Kidney capillary endothelial cell (primary cell): ENCODE results near the gene MAN2B2.

Experiments used
- DNase-seq: peaks from one replicate; pipeline ENCODE4 v3.0.0-alpha.2; 2018; ENCODE audit warnings: low spot score

The MAN2B2 gene

GRCh38 chr4:6546681-6547447 is 28.1 kb upstream of the MAN2B2 start:
- DNase-seq: peak; percentile 55

- DNase-seq: peak; percentile 18
These were observed 26.6 kb upstream of the MAN2B2 start for GRCh38 chr4:6548201-6548881.

GRCh38 chr4:6548882-6549230 is 26.1 kb upstream of the MAN2B2 start:
- no peak for DNase-seq

GRCh38 chr4:6549445-6549844 is 25.5 kb upstream of the MAN2B2 start:
- DNase-seq: no peak

- no peak for DNase-seq
These were observed 24.9 kb upstream of the MAN2B2 start for GRCh38 chr4:6549890-6550620.

GRCh38 chr4:6550821-6551220 is 24.2 kb upstream of the MAN2B2 start:
- DNase-seq: no peak

- no peak for DNase-seq
These were observed 23.3 kb upstream of the MAN2B2 start for GRCh38 chr4:6551660-6552059.

GRCh38 chr4:6555519-6555918 is 19.5 kb upstream of the MAN2B2 start:
- DNase-seq: no peak

- DNase-seq: no peak
These were observed 18.7 kb upstream of the MAN2B2 start for GRCh38 chr4:6556263-6556662.

- DNase-seq: no peak
These were observed 17.8 kb upstream of the MAN2B2 start for GRCh38 chr4:6557185-6557584.

- DNase-seq: no peak
These were observed 17.1 kb upstream of the MAN2B2 start for GRCh38 chr4:6557856-6558255.

- no peak for DNase-seq
These were observed 14.4 kb upstream of the MAN2B2 start for GRCh38 chr4:6560416-6561172.

- DNase-seq: no peak
These were observed 13.8 kb upstream of the MAN2B2 start for GRCh38 chr4:6561173-6561516.

- DNase-seq: no peak
These were observed 13.2 kb upstream of the MAN2B2 start for GRCh38 chr4:6561706-6562371.

GRCh38 chr4:6562931-6563901 is 11.8 kb upstream of the MAN2B2 start:
- DNase-seq: no peak

- DNase-seq: no peak
These were observed 10.9 kb upstream of the MAN2B2 start for GRCh38 chr4:6563935-6564645.

GRCh38 chr4:6565691-6566390 is 9.1 kb upstream of the MAN2B2 start:
- DNase-seq: no peak

- no peak for DNase-seq
These were observed 8.4 kb upstream of the MAN2B2 start for GRCh38 chr4:6566391-6567190.

- no peak for DNase-seq
These were observed 7.8 kb upstream of the MAN2B2 start for GRCh38 chr4:6567218-6567617.
